WTC11 (cell line): ENCODE data around the gene CCNB2. TPM values are rescaled to one million over a fixed set of nuclear protein-coding genes. Genes with fewer than 3 reads are reported as not detected.
"Not testable (repeated sequence)": the region's sequence is repeated elsewhere in the genome, so short reads cannot be mapped to it uniquely, and the experiment has no call there.

Experiments used
- ATAC-seq: fragments of 200-7000 bp; cut with Tn5 transposase; 2 replicates; pipeline ENCODE4 v1.10.0; 2021; ENCODE audit warnings: mild to moderate bottlenecking, moderate library complexity
- CTCF ChIA-PET: fragments of 300-600 bp; sonication (Branson Sonifier 250); formaldehyde crosslinking; loops from one replicate; lab custom pipeline; 2021; ENCODE audit warnings: antibody characterized with exemption; lab: Charles Lee
- POLR2A ChIA-PET: fragments of 350-600 bp; sonication (Branson Sonifier 250); formaldehyde crosslinking; loops from one replicate; lab custom pipeline; 2021; ENCODE audit warnings: antibody characterized with exemption; lab: Charles Lee
- DNase-seq: peaks from one replicate; pipeline ENCODE4 v3.0.0; 2021; ENCODE audit warnings: low spot score
- H3K27ac Mint-ChIP-seq: 2 replicates; pipeline ENCODE4 v1.8.0; 2021; ENCODE audit warnings: mixed read lengths
- H3K27me3 Mint-ChIP-seq: 2 replicates; pipeline ENCODE4 v1.8.0; 2021; ENCODE audit warnings: low read depth, mild to moderate bottlenecking, moderate library complexity, mixed read lengths
- H3K36me3 Mint-ChIP-seq: 2 replicates; pipeline ENCODE4 v1.8.0; 2021; ENCODE audit warnings: mixed read lengths
- H3K4me1 Mint-ChIP-seq: 2 replicates; pipeline ENCODE4 v1.8.0; 2022; ENCODE audit warnings: mixed read lengths
- H3K4me3 Mint-ChIP-seq: 2 replicates; pipeline ENCODE4 v1.8.0; 2021; ENCODE audit warnings: mild to moderate bottlenecking, moderate library complexity, mixed read lengths
- H3K9me3 Mint-ChIP-seq: 2 replicates; pipeline ENCODE4 v1.8.0; 2021; ENCODE audit warnings: mixed read lengths
- AFF4 ChIP-seq: sonication (generic); formaldehyde crosslinking; IDR thresholded peaks from 2 replicates; pipeline ENCODE4 v1.8.1; 2023; ENCODE audit warnings: mild to moderate bottlenecking, missing genetic modification reagents, borderline replicate concordance
- ATF2 ChIP-seq: sonication (generic); formaldehyde crosslinking; IDR thresholded peaks from 2 replicates; pipeline ENCODE4 v1.8.1; 2022; ENCODE audit warnings: low read depth, missing genetic modification reagents, borderline replicate concordance
- ATF3 ChIP-seq: sonication (generic); formaldehyde crosslinking; conservative IDR thresholded peaks from 2 replicates; pipeline ENCODE4 v1.8.1; 2022; ENCODE audit warnings: mild to moderate bottlenecking, missing genetic modification reagents
- ATF6 ChIP-seq: sonication (generic); formaldehyde crosslinking; IDR thresholded peaks from 2 replicates; pipeline ENCODE4 v1.8.1; 2023; ENCODE audit warnings: mild to moderate bottlenecking, missing genetic modification reagents
- CDX4 ChIP-seq: fragments of 250-450 bp; sonication (Bioruptor Pico); IDR thresholded peaks from 2 replicates; pipeline ENCODE4 v1.9.0; 2021; ENCODE audit warnings: moderate library complexity, mild to moderate bottlenecking, inconsistent platforms, borderline replicate concordance
- EMX1 ChIP-seq: fragments of 250-450 bp; sonication (Bioruptor Pico); IDR thresholded peaks from 2 replicates; pipeline ENCODE4 v1.8.0; 2021; ENCODE audit warnings: mild to moderate bottlenecking
- JUN ChIP-seq: sonication (generic); formaldehyde crosslinking; IDR thresholded peaks from 2 replicates; pipeline ENCODE4 v1.8.0; 2023; ENCODE audit warnings: mild to moderate bottlenecking, missing genetic modification reagents
- RORB ChIP-seq: fragments of 250-450 bp; sonication (Bioruptor Pico); IDR thresholded peaks from 2 replicates; pipeline ENCODE4 v1.9.0; 2021; ENCODE audit warnings: mild to moderate bottlenecking
- ZBTB43 ChIP-seq: sonication (generic); formaldehyde crosslinking; IDR thresholded peaks from 2 replicates; pipeline ENCODE4 v1.8.1; 2023; ENCODE audit warnings: mild to moderate bottlenecking, missing genetic modification reagents
- ZNF121 ChIP-seq: sonication (generic); formaldehyde crosslinking; IDR thresholded peaks from 2 replicates; pipeline ENCODE4 v1.8.0; 2023; ENCODE audit warnings: missing genetic modification reagents
- ZNF396 ChIP-seq: fragments of 250-450 bp; sonication (Bioruptor Pico); IDR thresholded peaks from 2 replicates; pipeline ENCODE4 v1.8.0; 2021; ENCODE audit warnings: mild to moderate bottlenecking, moderate library complexity, borderline replicate concordance
- ZNF423 ChIP-seq: fragments of 250-450 bp; sonication (Bioruptor Pico); IDR thresholded peaks from 2 replicates; pipeline ENCODE4 v2.1.2; 2022; ENCODE audit warnings: mild to moderate bottlenecking, moderate library complexity
- ZNF532 ChIP-seq: fragments of 250-450 bp; sonication (Bioruptor Pico); IDR thresholded peaks from 2 replicates; pipeline ENCODE4 v1.9.0; 2021; ENCODE audit warnings: mild to moderate bottlenecking, borderline replicate concordance
- ZSCAN18 ChIP-seq: fragments of 250-450 bp; sonication (Bioruptor Pico); IDR thresholded peaks from 2 replicates; pipeline ENCODE4 v2.1.2; 2022; ENCODE audit warnings: mild to moderate bottlenecking, moderate library complexity
- total RNA-seq: library from RNA; stranded (reverse); gene quantifications from 3 replicates; pipeline ENCODE4 v1.2.3, GENCODE V29; 2021

Gene CCNB2
- total RNA-seq, 1 experiment from 2014 or later: 93.3 TPM

GRCh38 chr15:59159210-59159609 lies 54.3 kb downstream of the CCNB2 start (continued):
- no peak for TF ChIP-seq ATF6 (CRISPR knock-in tag)
- no peak for TF ChIP-seq RORB (CRISPR knock-in tag)
- no peak for TF ChIP-seq ZBTB43 (CRISPR knock-in tag)
- TF ChIP-seq ATF3 (CRISPR knock-in tag): no peak
- TF ChIP-seq ZNF396 (CRISPR knock-in tag): no peak
- no peak for TF ChIP-seq CDX4 (CRISPR knock-in tag)
- TF ChIP-seq JUN: no peak
- no peak for TF ChIP-seq ZNF532
- no peak for TF ChIP-seq ATF2 (CRISPR knock-in tag)

GRCh38 chr15:59160880-59161593 lies 56.1 kb downstream of the CCNB2 start:
- Mint-ChIP-seq H3K9me3 (peaks cover 4% of the 10 kb centered on the region), H3K27me3 (no peaks in the 10 kb centered on the region), H3K4me1 (peaks cover 13% of the 10 kb centered on the region), H3K36me3 (peaks cover 43% of the 10 kb centered on the region), H3K27ac (0 out of 2 replicates have a peak overlapping the region, but pooled peaks have one; percentile 41), H3K4me3 (no peak overlapping the region)
- peak; percentile 98 for ATAC-seq
- ChIA-PET POLR2A (no interaction called here), CTCF (interaction anchor here (1.2 to 1.6 kb wide), 3 partner anchors 14 to 86 kb away, joined by 3 to 4 read pairs (median 3); no protein-coding TSS in a partner anchor)
- DNase-seq: peak; percentile 74
- no peak for TF ChIP-seq AFF4 (CRISPR knock-in tag)
- TF ChIP-seq ZSCAN18 (CRISPR knock-in tag): no peak
- no peak for TF ChIP-seq ZNF423
- TF ChIP-seq ZNF121 (CRISPR knock-in tag): 0 out of 2 replicates have a peak, but pooled peaks have one; percentile 4
- TF ChIP-seq EMX1: no peak

GRCh38 chr15:59162080-59162479 lies 57.1 kb downstream of the CCNB2 start:
- H3K27me3 Mint-ChIP-seq, H3K4me3 Mint-ChIP-seq, H3K9me3 Mint-ChIP-seq, POLR2A ChIA-PET, H3K27ac Mint-ChIP-seq, DNase-seq, ATAC-seq: not testable (repeated sequence)
- H3K4me1 Mint-ChIP-seq: peaks cover 22% of the 10 kb centered on the region
- peaks cover 36% of the 10 kb centered on the region for H3K36me3 Mint-ChIP-seq
- CTCF ChIA-PET: interaction anchor here (1.2 to 1.6 kb wide), 3 partner anchors 13 to 85 kb away, joined by 3 to 4 read pairs (median 3); no protein-coding TSS in a partner anchor
